Measurements from ENCODE around the gene SFRP4. TPM values are rescaled to one million over a fixed set of nuclear protein-coding genes. Genes with fewer than 3 reads are reported as not detected.

The SFRP4 gene
- total RNA-seq, 1 experiment from 2014 or later, result 0.86 TPM

DNA sequence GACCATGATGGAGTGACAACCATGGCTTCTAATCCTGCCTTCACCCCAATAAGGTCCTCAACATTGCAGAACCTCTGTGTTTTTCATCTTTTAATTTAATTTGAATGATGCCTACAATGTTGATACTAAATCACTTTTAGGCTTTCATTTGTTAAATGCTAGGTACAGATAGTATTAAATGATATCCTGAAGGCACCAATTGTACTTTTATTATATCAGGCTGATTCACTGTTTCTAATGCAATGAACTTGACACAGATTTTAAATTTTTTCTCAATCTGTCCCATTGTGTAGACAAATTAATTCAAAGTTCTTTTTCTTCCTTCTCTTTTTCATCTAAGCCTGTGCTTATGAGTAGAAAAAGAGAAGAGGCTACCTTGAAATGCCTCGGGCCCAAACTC, 9.0 kb upstream of the SFRP4 start:
- no peak for DNase-seq (ENCODE audit: low read depth)

DNA sequence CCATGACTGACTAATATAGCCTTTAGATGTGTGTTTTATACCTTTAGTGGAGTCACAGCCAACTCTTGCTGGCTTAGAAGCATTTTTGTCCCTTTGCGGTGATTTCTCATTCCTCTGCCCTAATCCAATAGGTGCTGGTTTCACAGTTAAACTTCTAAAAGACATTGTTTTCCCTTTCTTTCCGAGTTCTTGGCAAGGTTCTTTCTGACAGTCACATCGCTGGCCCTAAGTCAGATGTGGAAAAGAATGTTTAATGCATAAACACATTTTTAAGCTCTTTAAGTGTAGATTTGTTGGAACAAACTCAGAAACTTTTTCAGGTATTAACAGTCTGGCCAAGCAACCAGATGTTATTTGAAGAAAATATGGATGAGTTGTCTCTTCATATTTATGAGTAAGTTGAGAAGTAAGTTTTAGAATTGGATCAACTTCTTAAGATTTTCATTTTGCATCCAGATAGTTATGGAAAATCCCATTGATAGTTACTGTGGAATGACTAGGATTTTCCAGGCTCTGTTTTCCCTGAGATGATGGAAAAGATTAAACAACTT, 7.9 kb upstream of the SFRP4 start:
- DNase-seq (ENCODE audit: low read depth), result peak; percentile 56

DNA sequence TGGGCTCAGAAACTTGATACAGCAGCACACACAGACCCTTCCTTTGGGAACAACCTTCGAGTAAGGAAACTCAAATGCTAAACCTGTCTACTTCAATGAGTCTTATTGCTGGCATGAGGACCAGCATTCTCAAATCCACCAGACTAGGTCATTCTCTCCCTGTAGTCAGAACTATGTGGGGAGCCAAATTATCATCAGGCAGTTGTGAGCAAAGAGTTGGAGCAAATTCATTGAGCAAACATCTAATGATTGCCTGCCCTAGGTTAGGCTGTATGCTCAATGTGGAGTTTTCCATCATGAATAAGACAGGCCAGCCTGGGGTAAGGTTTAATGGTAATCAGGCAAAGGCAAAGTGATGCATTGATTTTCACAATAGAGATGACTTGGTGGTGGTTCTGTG, 7.4 kb upstream of the SFRP4 start:
- DNase-seq (ENCODE audit: low read depth), result no peak

DNA sequence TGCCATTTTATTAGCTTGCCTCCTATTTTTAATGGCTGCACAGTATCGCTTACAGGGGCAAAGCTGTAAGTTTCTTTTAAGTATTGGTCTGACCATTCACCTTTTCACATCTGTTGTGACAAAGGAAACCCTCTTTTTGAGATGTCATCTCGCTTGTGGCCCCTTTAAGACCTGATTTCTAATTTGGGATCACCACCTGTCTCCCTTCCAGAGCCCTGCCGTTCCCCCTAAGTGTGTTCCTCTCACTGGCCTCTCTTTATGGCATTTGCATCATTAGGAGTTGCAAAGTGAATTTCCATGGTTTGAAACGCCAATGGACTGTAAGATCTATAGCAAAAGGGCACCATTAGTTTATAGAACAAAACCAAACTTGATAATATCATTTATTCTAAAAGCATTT, 5.3 kb upstream of the SFRP4 start:
- DNase-seq (ENCODE audit: low read depth), result no peak

DNA sequence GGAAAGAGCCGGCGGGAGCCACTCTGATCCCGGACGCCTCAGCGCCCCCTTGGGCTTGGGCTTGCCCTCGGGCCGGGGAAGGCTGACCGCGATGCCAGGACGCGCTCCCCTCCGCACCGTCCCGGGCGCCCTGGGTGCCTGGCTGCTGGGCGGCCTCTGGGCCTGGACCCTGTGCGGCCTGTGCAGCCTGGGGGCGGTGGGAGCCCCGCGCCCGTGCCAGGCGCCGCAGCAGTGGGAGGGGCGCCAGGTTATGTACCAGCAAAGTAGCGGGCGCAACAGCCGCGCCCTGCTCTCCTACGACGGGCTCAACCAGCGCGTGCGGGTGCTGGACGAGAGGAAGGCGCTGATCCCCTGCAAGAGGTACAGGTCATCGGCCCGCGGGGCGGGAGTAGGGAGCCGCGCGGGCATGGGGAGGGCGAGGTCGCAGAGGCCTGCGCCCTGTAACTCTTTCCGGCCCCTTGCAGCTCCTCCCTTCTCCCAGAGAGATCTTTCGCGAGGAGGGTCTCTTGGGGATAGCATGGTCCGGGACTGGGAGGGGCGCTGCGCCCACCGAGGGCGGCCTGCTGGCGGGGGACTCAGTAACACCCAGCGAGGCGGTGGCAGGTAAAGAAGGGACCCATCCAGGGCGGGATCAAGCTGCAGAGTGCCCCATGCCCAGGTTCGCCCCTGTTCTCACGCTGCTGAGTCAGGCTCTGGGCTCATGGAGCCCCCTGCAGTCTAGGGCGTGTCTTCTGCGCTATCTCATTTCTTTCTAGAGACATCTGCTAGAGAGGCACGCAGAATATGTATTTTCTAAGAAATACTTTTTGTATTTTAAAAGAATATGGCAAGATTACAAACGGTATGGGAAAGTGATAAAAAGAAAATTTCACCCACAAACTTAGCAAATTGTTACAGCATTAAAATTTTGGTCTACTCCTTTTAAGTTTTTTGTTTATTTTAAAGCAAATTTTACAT, 4.5 kb upstream of the SFRP4 start:
- peak; percentile 69 for DNase-seq (ENCODE audit: low read depth)

DNA sequence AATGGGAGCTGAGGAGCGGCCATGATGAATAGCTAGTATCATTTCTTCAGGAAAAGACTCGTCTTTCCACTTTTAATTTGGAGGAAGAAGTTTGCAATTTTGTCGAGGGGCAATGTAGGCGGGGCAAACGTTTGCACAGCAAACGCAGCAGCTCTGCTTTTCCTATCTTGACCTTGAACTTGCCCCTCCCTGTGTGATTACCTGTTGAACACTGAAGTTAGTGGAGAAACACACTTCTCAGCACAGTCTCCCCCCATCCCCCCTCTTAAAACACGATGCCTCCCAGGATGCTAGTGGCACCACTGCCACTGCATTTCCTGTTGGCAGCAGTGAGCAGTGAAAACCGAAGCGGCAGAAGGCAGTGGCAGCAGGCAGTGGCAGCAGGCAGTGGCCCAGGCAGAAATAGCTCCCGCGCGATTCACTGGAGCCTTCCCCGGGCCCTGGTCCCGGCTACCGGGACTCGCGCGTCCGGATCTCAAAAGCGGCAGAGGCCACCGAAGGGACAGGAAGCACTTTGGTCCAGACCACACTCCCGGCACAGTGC, 3.8 kb upstream of the SFRP4 start, which contains the start of gene EPDR1:
EPDR1 (plus strand) TSS at position 336 of the 544 bp plus-strand sequence. CDS start 300 bp downstream, outside the sequence.
- peak; percentile 86 for DNase-seq (ENCODE audit: low read depth)

DNA sequence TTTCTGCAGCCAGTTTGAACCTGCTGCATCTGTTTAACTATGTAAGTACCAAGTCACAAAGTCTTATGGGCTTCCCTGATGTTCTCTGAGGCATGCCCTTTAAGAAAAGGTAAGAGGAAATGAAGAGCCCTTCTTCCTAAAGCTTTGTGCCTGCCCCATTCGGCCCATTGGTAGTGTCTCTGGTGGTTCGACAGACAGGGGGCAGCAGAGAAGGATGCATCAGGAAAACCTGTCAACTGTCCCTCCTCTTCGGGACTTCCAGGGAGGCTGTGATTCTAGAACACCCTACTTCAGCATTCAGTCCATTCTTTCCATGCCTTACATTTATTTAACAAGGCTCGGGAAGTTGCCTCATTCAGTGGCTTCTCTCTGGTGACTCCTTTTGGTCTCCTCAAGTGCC, 1.9 kb upstream of the SFRP4 start:
- DNase-seq (ENCODE audit: low read depth), result no peak

DNA sequence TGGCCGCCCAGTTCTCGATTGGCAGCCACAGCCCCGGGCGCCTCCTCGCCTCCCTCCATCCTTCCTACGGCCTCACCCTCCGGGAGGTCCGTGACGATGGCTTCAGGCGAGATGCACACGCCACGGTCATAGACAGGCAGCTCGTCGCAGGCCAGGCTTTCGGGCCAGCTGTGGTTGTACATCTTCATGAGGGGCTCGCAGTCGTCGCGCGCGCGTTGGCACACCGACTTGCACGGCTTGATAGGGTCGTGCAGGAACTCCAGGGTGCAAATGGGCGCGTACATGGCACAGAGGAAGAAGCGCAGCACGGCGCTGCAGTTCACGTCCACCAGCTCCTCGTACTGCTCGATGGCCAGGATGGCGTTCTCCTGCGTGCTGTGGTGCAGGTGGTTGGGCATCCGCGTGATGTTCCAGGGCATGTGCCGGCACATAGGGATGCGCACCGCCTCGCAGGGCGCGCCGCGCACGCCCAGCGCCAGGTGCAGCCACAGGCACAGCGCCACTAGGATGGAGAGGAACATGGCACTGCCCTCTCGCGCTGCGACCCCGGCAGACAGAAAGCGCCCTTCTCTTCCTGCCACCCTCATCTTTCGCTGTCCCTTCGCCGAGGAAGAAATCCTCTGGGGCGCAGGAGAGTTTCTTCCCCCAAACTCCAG, 472 bp downstream of the SFRP4 start:
- DNase-seq (ENCODE audit: low read depth), result peak; percentile 31

DNA sequence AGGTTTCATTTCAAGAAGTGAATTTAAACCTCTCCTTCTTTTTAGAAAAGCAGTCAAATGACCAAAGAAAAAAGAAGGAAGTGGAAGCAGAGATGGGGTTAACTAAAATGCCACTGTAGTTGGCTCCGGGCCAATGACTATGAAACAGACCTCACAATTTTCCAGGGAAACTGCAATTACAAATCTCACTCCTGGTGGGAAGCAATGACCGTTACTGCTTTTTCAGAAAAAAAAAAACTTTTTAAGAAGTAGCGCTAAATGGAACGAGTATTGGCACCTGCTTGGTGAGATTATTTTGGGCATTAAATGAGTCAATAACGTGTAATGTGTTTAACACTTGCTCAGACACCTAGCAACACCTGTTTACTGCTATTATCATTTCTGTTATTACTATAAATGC, 1.2 kb downstream of the SFRP4 start:
- DNase-seq (ENCODE audit: low read depth), result peak; percentile 19

DNA sequence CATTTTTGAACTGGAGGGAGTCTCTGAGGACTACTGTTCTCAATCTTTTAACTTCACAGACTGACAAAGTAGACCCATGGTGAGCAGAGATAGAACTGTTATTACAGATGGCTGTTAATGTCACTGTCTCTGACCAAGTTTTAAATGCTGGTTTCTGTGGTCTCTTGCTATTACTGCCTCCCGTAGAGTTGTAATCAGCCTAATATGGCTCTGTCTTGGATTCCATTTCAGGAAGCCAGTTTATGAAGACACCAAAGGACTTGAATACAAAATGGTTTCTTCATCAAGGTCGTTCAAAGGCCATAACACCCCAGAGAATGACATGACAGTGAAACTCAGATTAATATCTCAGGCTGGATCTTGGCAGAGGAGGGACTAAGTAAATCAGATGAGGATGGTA, 3.9 kb downstream of the SFRP4 start:
- no peak for DNase-seq (ENCODE audit: low read depth)

DNA sequence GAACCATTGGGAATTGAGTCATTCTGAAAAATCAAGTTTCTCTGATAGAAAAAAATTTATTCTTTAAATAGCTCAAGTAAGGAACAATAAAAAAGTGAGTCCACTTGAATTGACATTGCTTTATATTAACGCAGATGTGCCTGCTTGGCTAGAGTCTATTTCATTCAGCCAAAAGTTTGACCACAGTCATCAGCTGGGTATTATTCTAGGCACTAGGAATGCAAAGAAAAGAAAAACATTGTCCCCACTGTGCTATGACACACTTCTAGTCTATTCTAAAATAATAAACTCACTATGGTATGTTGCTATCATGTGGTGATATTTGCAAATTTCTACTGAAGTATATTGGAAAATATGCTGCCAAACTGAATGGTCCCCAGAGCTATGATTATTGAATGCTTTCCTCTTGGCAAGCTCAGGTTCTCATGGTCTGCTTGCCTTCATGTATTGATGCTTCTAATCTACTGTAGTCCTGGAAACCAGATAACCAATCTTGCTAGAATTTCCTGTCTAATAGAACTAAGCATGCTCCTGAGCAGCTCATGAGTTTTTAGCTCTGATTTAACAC, 8.3 kb downstream of the SFRP4 start:
- DNase-seq (ENCODE audit: low read depth), result peak; percentile 83

DNA sequence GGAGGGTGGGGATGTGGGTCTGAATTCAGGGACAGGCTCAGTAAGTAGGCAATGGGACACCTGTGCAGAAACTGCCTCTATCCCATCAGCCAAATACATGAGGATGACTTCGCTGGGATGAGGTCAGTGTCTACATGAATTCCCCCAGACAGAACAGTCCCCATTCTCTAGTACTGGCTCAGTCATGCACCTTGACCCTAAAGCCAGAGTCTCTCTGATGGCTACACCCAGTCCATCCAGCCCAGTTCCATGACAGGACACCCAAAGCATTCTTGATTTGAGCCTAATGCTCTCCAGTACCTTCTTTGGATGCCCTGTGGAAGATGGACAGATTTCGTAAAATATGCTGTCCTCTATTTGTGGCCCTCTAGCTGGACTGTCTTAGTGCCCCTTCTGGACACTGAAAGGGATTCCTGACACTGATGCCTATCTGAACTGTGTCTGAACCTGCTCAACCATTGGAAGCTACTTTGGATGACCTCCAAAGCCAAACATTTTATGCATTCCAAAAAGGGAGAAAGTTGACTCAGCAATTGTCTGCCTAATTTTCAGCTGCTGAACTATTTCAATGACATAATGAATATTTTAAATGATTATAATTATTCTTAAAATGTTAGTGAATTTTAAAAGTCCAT, 14.6 kb downstream of the SFRP4 start:
- DNase-seq (ENCODE audit: low read depth), result peak; percentile 81

DNA sequence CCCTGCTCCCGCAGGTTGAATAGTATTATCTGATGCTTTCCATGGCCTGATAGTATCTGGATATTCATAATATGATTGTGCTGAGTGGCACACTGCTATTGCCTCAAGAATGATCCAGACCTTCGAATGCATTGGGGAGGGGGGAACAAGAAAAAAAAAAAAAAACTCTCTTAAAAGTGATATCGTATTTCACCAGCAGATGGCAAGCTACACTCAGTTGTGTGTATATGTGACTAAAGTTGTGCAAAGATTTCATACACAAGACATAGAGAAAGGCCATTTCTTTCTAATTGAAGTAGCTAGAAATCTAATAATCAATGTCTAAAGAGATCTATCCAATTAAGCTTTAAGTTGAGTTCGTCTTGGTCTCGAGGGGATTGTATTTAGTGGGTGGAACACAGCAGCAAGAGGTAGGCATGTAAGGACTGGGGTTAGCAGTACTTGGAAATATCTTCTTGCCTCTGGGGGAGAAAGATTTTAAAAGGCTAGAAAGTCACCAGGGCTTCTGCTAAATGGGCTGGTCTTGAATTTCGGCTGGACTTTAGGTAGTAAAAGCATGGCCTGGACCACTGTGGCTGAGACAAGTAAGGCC, 15.3 kb downstream of the SFRP4 start:
- peak; percentile 60 for DNase-seq (ENCODE audit: low read depth)

DNA sequence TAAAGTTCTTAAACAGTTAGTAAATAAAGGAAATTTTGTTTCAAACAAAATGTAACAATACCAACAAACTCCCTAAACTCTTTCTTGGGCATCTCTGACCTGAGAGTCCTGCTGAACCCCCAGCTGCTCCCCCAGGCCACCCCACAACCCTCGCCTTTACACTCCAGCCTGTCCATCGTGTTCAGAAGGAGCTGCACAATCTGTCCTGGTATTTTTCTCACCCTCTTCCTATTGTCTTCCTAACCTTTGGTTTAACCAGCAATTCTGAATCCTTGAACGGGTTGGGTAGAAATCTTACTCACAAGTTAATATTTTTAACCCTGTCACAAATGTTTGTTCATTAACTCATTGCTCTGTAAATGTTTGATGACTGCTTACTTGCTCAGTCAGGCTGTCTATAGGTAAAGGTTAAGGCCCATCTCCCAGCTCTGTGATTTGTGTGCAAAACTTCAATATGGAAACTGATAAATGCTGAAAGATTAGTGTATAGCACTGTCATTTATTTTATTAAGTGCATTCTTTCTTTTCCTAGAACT, 16.8 kb downstream of the SFRP4 start:
- no peak for DNase-seq (ENCODE audit: low read depth)

DNA sequence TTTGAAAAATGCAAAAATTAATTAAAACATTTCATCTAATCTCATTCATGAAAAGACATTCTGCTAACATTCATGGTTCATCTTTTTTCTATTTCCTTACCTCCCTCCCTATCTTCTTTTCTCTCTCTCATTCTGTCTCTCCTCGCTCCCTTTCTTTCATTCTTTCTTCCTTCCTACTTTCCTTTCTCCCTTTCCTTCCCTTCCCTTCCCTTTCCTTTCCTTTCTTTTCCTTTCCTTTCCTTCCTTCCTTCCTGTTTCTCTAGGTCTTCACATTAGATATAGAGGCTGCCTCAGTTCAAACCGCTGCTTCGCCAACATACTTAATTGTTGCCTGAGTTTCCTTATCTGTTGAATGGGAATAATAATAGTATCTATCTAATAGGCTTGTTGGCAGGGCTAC, 21.9 kb downstream of the SFRP4 start:
- no peak for DNase-seq (ENCODE audit: low read depth)

DNA sequence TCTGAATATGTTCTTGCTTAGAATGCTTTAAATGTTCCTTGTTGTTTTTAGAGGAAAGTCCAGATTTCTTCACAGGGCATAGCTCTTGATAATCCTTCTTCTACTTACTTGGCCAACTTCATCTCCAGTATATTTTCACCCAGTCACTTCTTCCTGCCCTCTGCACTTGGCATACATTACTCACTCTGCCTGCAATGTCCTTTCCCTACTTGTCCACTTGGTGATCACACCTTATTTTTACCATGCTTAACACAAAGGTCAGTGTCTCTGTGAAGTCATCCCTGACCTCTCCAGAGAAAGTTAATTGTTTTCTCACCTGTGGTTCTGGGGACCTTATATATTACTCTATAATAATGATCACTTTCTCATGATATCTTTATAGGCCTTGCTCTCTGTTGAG, 23.3 kb downstream of the SFRP4 start:
- DNase-seq (ENCODE audit: low read depth), result no peak

DNA sequence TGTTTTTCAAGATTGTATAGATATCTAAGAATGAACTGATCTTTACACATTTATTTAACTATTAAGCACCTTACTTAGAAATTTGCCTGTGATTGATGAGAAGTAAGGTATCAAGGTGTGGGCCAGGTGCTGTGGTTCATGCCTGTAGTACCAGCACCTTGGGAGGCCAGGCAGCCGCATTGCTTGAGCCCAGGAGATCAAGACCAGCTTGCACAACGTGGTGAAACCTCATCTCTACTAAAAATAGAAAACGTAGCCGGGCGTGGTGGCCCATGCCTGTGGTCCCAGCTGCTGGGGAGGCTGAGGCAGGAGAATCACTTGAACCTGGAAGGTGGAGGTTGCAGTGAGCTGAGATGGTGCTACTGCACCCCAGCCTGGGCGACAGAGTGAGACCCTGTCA, 34.5 kb downstream of the SFRP4 start:
- no peak for DNase-seq (ENCODE audit: low read depth)

All from M059J (cell line).